ENCODE measurements around the gene HENMT1. TPM values are rescaled to one million over a fixed set of nuclear protein-coding genes. Genes with fewer than 3 reads are reported as not detected.
"Not testable (repeated sequence)": the region's sequence is repeated elsewhere in the genome, so short reads cannot be mapped to it uniquely, and the experiment has no call there.

Gene HENMT1
- total RNA-seq, 1 experiment from 2014 or later, result 23.0 TPM

- Histone ChIP-seq H3K27ac (ENCODE audit: low read length) (no peak overlapping the region), H3K9me3 (ENCODE audit: control insufficient read depth, insufficient read depth, low read depth, low read length) (no peaks in the 10 kb centered on the region), H3K4me3 (ENCODE audit: low read depth in 2 of 2, low read length in 2 of 2) (no peak overlapping the region), H3K36me3 (ENCODE audit: control insufficient read depth, insufficient read depth, low read length) (peaks cover 15% of the 10 kb centered on the region; the same call in 1 of the 2 replicates), H3K4me1 (ENCODE audit: control insufficient read depth, insufficient read depth, low read length) (no peaks in the 10 kb centered on the region), H3K27me3 (ENCODE audit: control insufficient read depth, insufficient read depth, low read length) (no peaks in the 10 kb centered on the region)
- TF ChIP-seq TCF7L2 (IDR thresholded peaks at IDR 0.05; ENCODE audit: low read depth, low read length), result no peak
- no peak for TF ChIP-seq REST (IDR thresholded peaks at IDR 0.05; ENCODE audit: insufficient read depth in 1 of 2, low read depth in 2 of 2, low read length in 1 of 2)
- TF ChIP-seq SIN3A (IDR thresholded peaks at IDR 0.05; ENCODE audit: borderline replicate concordance, insufficient read depth, low read depth, low read length), result no peak
- intact Hi-C loops (cut with micrococcal nuclease; ENCODE audit: unreplicated experiment) (no loop called here), in situ Hi-C loops (cut with HindIII; ENCODE audit: low pct_unique_long_range_greater_than_20kb, low sequenced_read_pairs) (no loop called here)
- no TSS peak for BruUV-seq (replicated peaks)
- peak; percentile 64 for ATAC-seq
- DNase-seq (ENCODE audit: low read depth, low spot score), result no peak
- CTCF ChIA-PET, result no interaction called here
- POLR2A ChIA-PET, result no interaction called here
Observed at GRCh38 chr1:108704496-108704895, 43.6 kb upstream of the HENMT1 start.

- POLR2A ChIA-PET, result no interaction called here
- intact Hi-C loops (cut with micrococcal nuclease; ENCODE audit: unreplicated experiment), result no loop called here
- TF ChIP-seq SIN3A (IDR thresholded peaks at IDR 0.05; ENCODE audit: borderline replicate concordance, insufficient read depth, low read depth, low read length), result no peak
- no peak for TF ChIP-seq REST (IDR thresholded peaks at IDR 0.05; ENCODE audit: insufficient read depth in 1 of 2, low read depth in 2 of 2, low read length in 1 of 2)
- no peak for TF ChIP-seq POLR2AphosphoS5 (IDR thresholded peaks at IDR 0.05; ENCODE audit: low read depth, low read length)
- no peak for TF ChIP-seq TCF7L2 (IDR thresholded peaks at IDR 0.05; ENCODE audit: low read depth, low read length)
- no peak for TF ChIP-seq CTCF (IDR thresholded peaks at IDR 0.05)
- Histone ChIP-seq H3K27me3 (ENCODE audit: control insufficient read depth, insufficient read depth, low read length) (no peaks in the 10 kb centered on the region), H3K27ac (ENCODE audit: low read length) (no peak overlapping the region), H3K4me3 (ENCODE audit: low read depth in 2 of 2, low read length in 2 of 2) (no peak overlapping the region), H3K36me3 (ENCODE audit: control insufficient read depth, insufficient read depth, low read length) (peaks cover 21% of the 10 kb centered on the region; the same call in 1 of the 2 replicates), H3K9me3 (ENCODE audit: control insufficient read depth, insufficient read depth, low read depth, low read length) (no peaks in the 10 kb centered on the region), H3K4me1 (ENCODE audit: control insufficient read depth, insufficient read depth, low read length) (no peaks in the 10 kb centered on the region)
- BruUV-seq (replicated peaks), result no TSS peak
- DNase-seq (ENCODE audit: low read depth, low spot score) (no peak), ATAC-seq (no peak)
- CTCF ChIA-PET, result no interaction called here
- in situ Hi-C loops (cut with HindIII; ENCODE audit: low pct_unique_long_range_greater_than_20kb, low sequenced_read_pairs), result no loop called here
Observed at GRCh38 chr1:108703939-108704338, 43.0 kb upstream of the HENMT1 start.

GRCh38 chr1:108702109-108702508, 41.2 kb upstream of the HENMT1 start:
- H3K4me3 ChIP-seq (ENCODE audit: low read depth in 2 of 2, low read length in 2 of 2); H3K27me3 ChIP-seq (ENCODE audit: control insufficient read depth, insufficient read depth, low read length); BruUV-seq (replicated peaks); H3K4me1 ChIP-seq (ENCODE audit: control insufficient read depth, insufficient read depth, low read length); CTCF ChIA-PET; H3K9me3 ChIP-seq (ENCODE audit: control insufficient read depth, insufficient read depth, low read depth, low read length); DNase-seq (ENCODE audit: low read depth, low spot score); H3K27ac ChIP-seq (ENCODE audit: low read length); intact Hi-C loops (cut with micrococcal nuclease; ENCODE audit: unreplicated experiment); in situ Hi-C loops (cut with HindIII; ENCODE audit: low pct_unique_long_range_greater_than_20kb, low sequenced_read_pairs); ATAC-seq; POLR2A ChIA-PET: not testable (repeated sequence)
- H3K36me3 ChIP-seq (ENCODE audit: control insufficient read depth, insufficient read depth, low read length), result peaks cover 38% of the 10 kb centered on the region

All from Panc1 (cell line).